ENCODE results near the gene GPR15. TPM values are rescaled to one million over a fixed set of nuclear protein-coding genes. Genes with fewer than 3 reads are reported as not detected.

The GPR15 gene
- total and polyA plus RNA-seq, 2 experiments from 2014 or later: not detected

DNA sequence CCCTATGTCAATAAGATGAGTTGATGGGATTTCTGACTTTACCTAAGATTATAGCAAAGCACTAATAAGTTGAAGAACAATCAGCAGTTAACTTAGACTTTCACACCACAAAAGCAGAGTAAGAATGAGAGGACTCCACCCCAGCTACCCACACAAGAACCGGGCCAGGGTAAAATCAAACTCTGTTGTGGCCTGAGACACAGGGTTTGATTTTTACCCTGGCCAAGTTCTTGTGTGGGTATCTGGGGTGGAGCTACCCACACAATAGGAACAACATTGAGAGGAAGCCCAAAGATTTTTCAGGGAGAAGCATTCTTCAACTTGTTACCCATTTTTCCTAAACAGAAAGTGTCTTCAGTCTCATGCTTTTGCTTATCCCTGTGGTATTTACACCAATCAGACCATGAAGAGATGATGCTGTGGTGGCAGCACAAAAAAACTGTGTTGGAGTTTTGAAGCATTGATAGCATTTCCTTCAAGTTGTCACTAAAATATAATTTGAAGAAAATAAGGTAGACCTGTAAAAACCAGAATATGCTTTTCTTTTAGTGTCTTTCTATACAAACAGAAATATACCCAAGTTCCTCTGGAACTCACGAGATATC, 36.0 kb downstream of the GPR15 start:
- peaks cover 7% of the 10 kb centered on the region; the same call in 1 of the 2 replicates for H3F3A ChIP-seq (ENCODE audit: insufficient read depth)
- no peak overlapping the region for H3K4me3 ChIP-seq
- no peak overlapping the region for H2AFZ ChIP-seq
- H3K36me3 ChIP-seq (ENCODE audit: low read depth): no peaks in the 10 kb centered on the region
- peaks cover 17% of the 10 kb centered on the region for H3K4me1 ChIP-seq (ENCODE audit: insufficient read depth)
- no peak overlapping the region for H3K9ac ChIP-seq
- H3K27me3 ChIP-seq (replicated peaks; ENCODE audit: insufficient read depth): no peaks in the 10 kb centered on the region
- no peak overlapping the region for H3K27ac ChIP-seq
- no peaks in the 10 kb centered on the region for H3K79me2 ChIP-seq (ENCODE audit: insufficient read depth)
- no peak for TF ChIP-seq EZH2phosphoT487 (IDR thresholded peaks at IDR 0.05; ENCODE audit: insufficient read depth, low read depth)
- TF ChIP-seq EZH2 (IDR thresholded peaks at IDR 0.05; ENCODE audit: insufficient read depth, poor library complexity, severe bottlenecking): no peak
- DNase-seq: no peak
- H3K9me2 ChIP-seq (ENCODE audit: insufficient read depth): no peaks in the 10 kb centered on the region
- no peak overlapping the region for H3K4me2 ChIP-seq (ENCODE audit: unreplicated experiment)
- H4K20me1 ChIP-seq (ENCODE audit: insufficient read depth): no peaks in the 10 kb centered on the region
- 83 to 89% methylated on average over 2 of the region's 2 CpGs for WGBS, 2 experiments (ENCODE audit: low coverage in 1 of 2, low lambda C conversion rate in 2 of 2, missing lambda C conversion rate in 2 of 2)
- H3K9me3 ChIP-seq (ENCODE audit: low read depth): no peaks in the 10 kb centered on the region
- in situ Hi-C loops (cut with MboI): no loop called here

DNA sequence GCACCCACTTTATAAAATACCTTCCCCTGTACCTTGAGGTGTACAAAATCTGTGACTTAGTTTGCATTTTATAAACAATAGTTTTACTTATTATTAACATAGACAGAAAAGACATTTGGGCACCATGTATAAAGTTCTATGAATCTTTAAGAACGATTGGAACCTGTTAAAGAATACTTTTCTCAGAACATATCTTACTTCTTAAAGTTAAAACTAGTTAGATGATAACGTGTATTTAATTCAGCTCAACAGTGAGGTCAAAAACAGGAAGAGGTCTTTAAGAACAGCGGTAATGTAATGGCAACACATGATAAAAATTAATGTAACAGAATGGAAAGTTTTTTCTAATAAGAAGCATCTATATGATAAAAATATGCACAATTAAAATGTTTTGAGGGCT, 36.6 kb downstream of the GPR15 start:
- Histone ChIP-seq H3K27me3 (replicated peaks; ENCODE audit: insufficient read depth) (no peaks in the 10 kb centered on the region), H4K20me1 (ENCODE audit: insufficient read depth) (no peaks in the 10 kb centered on the region), H3K4me3 (no peak overlapping the region), H3K9ac (no peak overlapping the region), H3K4me2 (ENCODE audit: unreplicated experiment) (no peak overlapping the region), H3F3A (ENCODE audit: insufficient read depth) (peaks cover 6% of the 10 kb centered on the region; the same call in 1 of the 2 replicates), H3K9me2 (ENCODE audit: insufficient read depth) (no peaks in the 10 kb centered on the region), H3K36me3 (ENCODE audit: low read depth) (no peaks in the 10 kb centered on the region), H3K27ac (no peak overlapping the region), H3K9me3 (ENCODE audit: low read depth) (no peaks in the 10 kb centered on the region), H2AFZ (no peak overlapping the region), H3K79me2 (ENCODE audit: insufficient read depth) (no peaks in the 10 kb centered on the region), H3K4me1 (ENCODE audit: insufficient read depth) (peaks cover 11% of the 10 kb centered on the region)
- no peak for TF ChIP-seq EZH2phosphoT487 (IDR thresholded peaks at IDR 0.05; ENCODE audit: insufficient read depth, low read depth)
- no peak for TF ChIP-seq EZH2 (IDR thresholded peaks at IDR 0.05; ENCODE audit: insufficient read depth, poor library complexity, severe bottlenecking)
- WGBS, 2 experiments (ENCODE audit: low coverage in 1 of 2, low lambda C conversion rate in 2 of 2, missing lambda C conversion rate in 2 of 2): 87 to 89% methylated on average over 3 of the region's 3 CpGs
- in situ Hi-C loops (cut with MboI): no loop called here
- DNase-seq: no peak

DNA sequence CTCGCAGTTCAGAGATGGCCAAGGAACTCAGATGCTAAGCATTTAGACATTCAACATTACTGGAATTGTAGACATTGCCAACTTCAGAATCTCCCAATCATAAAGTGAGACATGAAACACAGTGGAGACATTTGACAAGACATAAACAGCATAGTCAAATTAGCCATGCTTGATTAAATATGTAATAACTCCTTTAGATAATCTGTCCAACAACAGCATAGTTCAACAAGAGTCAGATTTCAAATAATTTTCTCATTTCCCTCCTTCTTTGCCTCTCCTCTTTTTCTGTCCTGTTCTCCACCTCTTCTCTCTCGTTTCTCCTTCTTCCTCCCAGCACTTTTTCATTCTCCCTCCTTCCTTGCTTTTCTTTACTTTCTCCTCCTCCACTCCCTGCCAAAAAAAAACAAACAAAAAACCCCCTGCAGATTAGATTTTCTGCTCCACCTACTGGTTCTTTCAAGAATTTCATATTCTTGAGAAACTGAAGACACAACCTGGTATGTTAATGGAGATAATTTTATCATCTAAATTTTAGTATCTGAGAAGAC, 41.5 kb downstream of the GPR15 start:
- in situ Hi-C loops (cut with MboI): no loop called here
- H3K9ac ChIP-seq: no peak overlapping the region
- H3K4me3 ChIP-seq: no peak overlapping the region
- no peaks in the 10 kb centered on the region for H3K79me2 ChIP-seq (ENCODE audit: insufficient read depth)
- no peaks in the 10 kb centered on the region for H3K27me3 ChIP-seq (replicated peaks; ENCODE audit: insufficient read depth)
- WGBS, 2 experiments (ENCODE audit: low coverage in 1 of 2, low lambda C conversion rate in 2 of 2, missing lambda C conversion rate in 2 of 2): 49 to 63% methylated on average over 2 of the region's 2 CpGs
- no peaks in the 10 kb centered on the region for H3K36me3 ChIP-seq (ENCODE audit: low read depth)
- no peaks in the 10 kb centered on the region for H3K9me2 ChIP-seq (ENCODE audit: insufficient read depth)
- H3K9me3 ChIP-seq (ENCODE audit: low read depth): no peaks in the 10 kb centered on the region
- DNase-seq: peak; percentile 48
- H2AFZ ChIP-seq: no peak overlapping the region
- no peak for TF ChIP-seq EZH2phosphoT487 (IDR thresholded peaks at IDR 0.05; ENCODE audit: insufficient read depth, low read depth)
- TF ChIP-seq EZH2 (IDR thresholded peaks at IDR 0.05; ENCODE audit: insufficient read depth, poor library complexity, severe bottlenecking): no peak
- peaks cover 21% of the 10 kb centered on the region for H3F3A ChIP-seq (ENCODE audit: insufficient read depth)
- H3K4me2 ChIP-seq (ENCODE audit: unreplicated experiment): no peak overlapping the region
- H4K20me1 ChIP-seq (ENCODE audit: insufficient read depth): no peaks in the 10 kb centered on the region
- no peak overlapping the region for H3K27ac ChIP-seq
- peaks cover 16% of the 10 kb centered on the region for H3K4me1 ChIP-seq (ENCODE audit: insufficient read depth)

DNA sequence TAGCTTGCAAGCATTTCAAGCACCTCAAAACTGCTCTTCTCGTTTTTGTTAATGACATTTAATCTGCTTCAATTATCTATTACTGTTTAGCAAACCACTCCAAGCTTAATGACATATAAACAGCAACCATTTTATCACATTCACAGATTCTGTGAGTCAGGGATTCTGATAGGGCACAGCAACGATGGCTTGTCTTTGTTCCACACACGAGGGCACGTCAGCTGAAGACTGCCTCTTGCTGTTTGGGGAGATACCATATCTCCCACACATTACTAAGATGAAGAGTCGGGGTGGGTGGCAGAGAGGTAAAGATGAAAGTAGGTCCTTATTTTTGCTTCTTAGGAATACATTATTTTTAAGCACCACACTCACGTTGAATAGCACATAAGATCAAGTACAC, 42.4 kb downstream of the GPR15 start:
- Histone ChIP-seq H3K27ac (no peak overlapping the region), H3K4me3 (no peak overlapping the region), H4K20me1 (ENCODE audit: insufficient read depth) (no peaks in the 10 kb centered on the region), H2AFZ (no peak overlapping the region), H3K4me1 (ENCODE audit: insufficient read depth) (peaks cover 20% of the 10 kb centered on the region), H3K27me3 (replicated peaks; ENCODE audit: insufficient read depth) (no peaks in the 10 kb centered on the region), H3K9me3 (ENCODE audit: low read depth) (no peaks in the 10 kb centered on the region), H3K79me2 (ENCODE audit: insufficient read depth) (no peaks in the 10 kb centered on the region), H3K36me3 (ENCODE audit: low read depth) (peaks cover 7% of the 10 kb centered on the region; the same call in 1 of the 2 replicates), H3K9me2 (ENCODE audit: insufficient read depth) (no peaks in the 10 kb centered on the region), H3K9ac (no peak overlapping the region), H3K4me2 (ENCODE audit: unreplicated experiment) (no peak overlapping the region), H3F3A (ENCODE audit: insufficient read depth) (peaks cover 30% of the 10 kb centered on the region)
- no peak for TF ChIP-seq EZH2phosphoT487 (IDR thresholded peaks at IDR 0.05; ENCODE audit: insufficient read depth, low read depth)
- no peak for TF ChIP-seq EZH2 (IDR thresholded peaks at IDR 0.05; ENCODE audit: insufficient read depth, poor library complexity, severe bottlenecking)
- 72 to 75% methylated on average over 6 of the region's 6 CpGs for WGBS, 2 experiments (ENCODE audit: low coverage in 1 of 2, low lambda C conversion rate in 2 of 2, missing lambda C conversion rate in 2 of 2)
- in situ Hi-C loops (cut with MboI): no loop called here
- DNase-seq: no peak
